Thymus (tissue), 11 donors: ENCODE data around the gene SRD5A1. TPM values are rescaled to one million over a fixed set of nuclear protein-coding genes. Genes with fewer than 3 reads are reported as not detected.
"Not testable (repeated sequence)": the region's sequence is repeated elsewhere in the genome, so short reads cannot be mapped to it uniquely, and the experiment has no call there.

Source experiments
- DNase-seq, 9 donors: peaks; one replicate each; pipeline ENCODE4 v3.0.0-alpha.2; 2013; ENCODE audit warnings: low spot score in 9 of 9, low read depth in 6 of 9, missing footprints in 1 of 9
- H3K27ac ChIP-seq, 2 donors: one replicate each; pipeline ENCODE4 v1.5.1; 2013; ENCODE audit warnings: control low read depth in 1 of 2, low read depth in 1 of 2, low read length in 1 of 2, mild to moderate bottlenecking in 1 of 2, moderate library complexity in 1 of 2
- H3K27me3 ChIP-seq, 2 donors: one replicate each; pipeline ENCODE4 v1.5.1; 2013; ENCODE audit warnings: low read length in 1 of 2; ENCODE audit not compliant: control insufficient read depth in 2 of 2, insufficient read depth in 1 of 2
- H3K36me3 ChIP-seq, 2 donors: one replicate each; pipeline ENCODE4 v1.5.1; 2013; ENCODE audit warnings: low read length in 1 of 2, mild to moderate bottlenecking in 1 of 2, moderate library complexity in 1 of 2; ENCODE audit not compliant: control insufficient read depth in 2 of 2, insufficient read depth in 2 of 2
- H3K4me1 ChIP-seq, 2 donors: one replicate each; pipeline ENCODE4 v1.5.1; 2013; ENCODE audit warnings: low read length in 2 of 2; ENCODE audit not compliant: control insufficient read depth in 2 of 2, insufficient read depth in 2 of 2
- H3K4me3 ChIP-seq, 2 donors: one replicate each; pipeline ENCODE4 v1.5.1; 2013; ENCODE audit warnings: low read length in 2 of 2, control low read depth in 1 of 2, mild to moderate bottlenecking in 1 of 2
- H3K9me3 ChIP-seq, 2 donors: one replicate each; pipeline ENCODE4 v1.5.1; 2013; ENCODE audit warnings: low read length in 1 of 2, mild to moderate bottlenecking in 1 of 2; ENCODE audit not compliant: control insufficient read depth in 2 of 2, insufficient read depth in 1 of 2
- WGBS: extraction: QIAGEN DNeasy Blood & Tissue Kit; methylation state at CpG from one replicate; pipeline ENCODE4 v1.1.7; 2013; 5-methylcytosine and 5-hydroxymethylcytosine counted together
- polyA plus RNA-seq: library from polyadenylated mRNA; stranded (reverse); fragments of 200-250 nt; gene quantifications from one replicate; pipeline ENCODE4 v1.2.3, GENCODE V29; 2013
- total RNA-seq: library from RNA; stranded (reverse); fragments of 120-200 nt; gene quantifications from one replicate; pipeline ENCODE4 v1.2.4, GENCODE V29; 2013
- donor health status: healthy.

SRD5A1 gene
- total and polyA plus RNA-seq, 2 donors: 6.9 to 10.2 TPM

GRCh38 chr5:6667648-6668047 is 34.4 kb downstream of the SRD5A1 start:
- Histone ChIP-seq H3K9me3 (no peaks in the 10 kb centered on the region), H3K27ac (no peak overlapping the region), H3K4me1 (no peaks in the 10 kb centered on the region), H3K27me3 (no peaks in the 10 kb centered on the region), H3K36me3 (no peaks in the 10 kb centered on the region), H3K4me3 (no peak overlapping the region)
- 98% methylated on average over 5 of the region's 5 CpGs for WGBS
- no peak for DNase-seq

GRCh38 chr5:6668717-6669116 is 35.5 kb downstream of the SRD5A1 start:
- H3K9me3 ChIP-seq, H3K27me3 ChIP-seq, H3K4me3 ChIP-seq, H3K27ac ChIP-seq, DNase-seq, H3K4me1 ChIP-seq, H3K36me3 ChIP-seq: not testable (repeated sequence)
- 93% methylated on average over 9 of the region's 9 CpGs for WGBS

- Histone ChIP-seq H3K27ac (no peak overlapping the region), H3K4me1 (no peaks in the 10 kb centered on the region), H3K4me3 (no peak overlapping the region), H3K27me3 (no peaks in the 10 kb centered on the region), H3K36me3 (no peaks in the 10 kb centered on the region), H3K9me3 (no peaks in the 10 kb centered on the region)
- WGBS: 97% methylated on average over 5 of the region's 5 CpGs
- DNase-seq: no peak
Observed at GRCh38 chr5:6673031-6673430, 39.8 kb downstream of the SRD5A1 start.

GRCh38 chr5:6673963-6674362 is 40.7 kb downstream of the SRD5A1 start:
- no peak for DNase-seq
- no peak overlapping the region for H3K4me3 ChIP-seq
- H3K4me1 ChIP-seq: no peaks in the 10 kb centered on the region
- no peaks in the 10 kb centered on the region for H3K9me3 ChIP-seq
- H3K36me3 ChIP-seq: no peaks in the 10 kb centered on the region
- no peaks in the 10 kb centered on the region for H3K27me3 ChIP-seq
- 97% methylated on average over 1 of the region's 1 CpG for WGBS
- no peak overlapping the region for H3K27ac ChIP-seq

- no peak overlapping the region for H3K27ac ChIP-seq
- no peaks in the 10 kb centered on the region for H3K27me3 ChIP-seq
- H3K9me3 ChIP-seq: no peaks in the 10 kb centered on the region
- H3K36me3 ChIP-seq: no peaks in the 10 kb centered on the region
- WGBS: 95% methylated on average over 3 of the region's 3 CpGs
- no peak for DNase-seq
- no peak overlapping the region for H3K4me3 ChIP-seq
- no peaks in the 10 kb centered on the region for H3K4me1 ChIP-seq
Observed at GRCh38 chr5:6674421-6674820, 41.2 kb downstream of the SRD5A1 start.

- Histone ChIP-seq H3K36me3 (no peaks in the 10 kb centered on the region), H3K4me3 (no peak overlapping the region), H3K9me3 (no peaks in the 10 kb centered on the region), H3K27ac (no peak overlapping the region), H3K27me3 (no peaks in the 10 kb centered on the region), H3K4me1 (no peaks in the 10 kb centered on the region)
- no peak for DNase-seq
- 98% methylated on average over 10 of the region's 10 CpGs for WGBS
Observed at GRCh38 chr5:6674886-6675285, 41.6 kb downstream of the SRD5A1 start.

GRCh38 chr5:6675784-6676491 is 42.7 kb downstream of the SRD5A1 start:
- 91% methylated on average over 5 of the region's 5 CpGs for WGBS
- Histone ChIP-seq H3K36me3 (no peaks in the 10 kb centered on the region), H3K4me3 (no peak overlapping the region), H3K9me3 (no peaks in the 10 kb centered on the region), H3K4me1 (no peaks in the 10 kb centered on the region), H3K27ac (no peak overlapping the region), H3K27me3 (no peaks in the 10 kb centered on the region)
- DNase-seq: no peak

- no peak overlapping the region for H3K4me3 ChIP-seq
- H3K9me3 ChIP-seq: no peaks in the 10 kb centered on the region
- 83% methylated on average over 2 of the region's 2 CpGs for WGBS
- DNase-seq: no peak
- H3K27ac ChIP-seq: no peak overlapping the region
- no peaks in the 10 kb centered on the region for H3K4me1 ChIP-seq
- H3K36me3 ChIP-seq: no peaks in the 10 kb centered on the region
- no peaks in the 10 kb centered on the region for H3K27me3 ChIP-seq
Observed at GRCh38 chr5:6676702-6677101, 43.5 kb downstream of the SRD5A1 start.

GRCh38 chr5:6678385-6678784 is 45.1 kb downstream of the SRD5A1 start:
- H3K27me3 ChIP-seq: peaks cover 0 to 2% of the 10 kb centered on the region in 2 donors
- no peak overlapping the region for H3K4me3 ChIP-seq
- no peaks in the 10 kb centered on the region for H3K9me3 ChIP-seq
- no peak overlapping the region for H3K27ac ChIP-seq
- H3K36me3 ChIP-seq: no peaks in the 10 kb centered on the region
- H3K4me1 ChIP-seq: no peaks in the 10 kb centered on the region
- DNase-seq: no peak
- 93% methylated on average over 1 of the region's 1 CpG for WGBS
